NCI-H2196 (cell line): ENCODE measurements around the gene TMEM151A.
A peak's percentile ranks its signal among the peaks of the same experiment; 100 is the strongest.

Experiments used
- DNase-seq: peaks from one replicate; lab custom pipeline; 2025; ENCODE audit not compliant: unreplicated experiment; lab: John Stamatoyannopoulos, UW

The TMEM151A gene

DNA sequence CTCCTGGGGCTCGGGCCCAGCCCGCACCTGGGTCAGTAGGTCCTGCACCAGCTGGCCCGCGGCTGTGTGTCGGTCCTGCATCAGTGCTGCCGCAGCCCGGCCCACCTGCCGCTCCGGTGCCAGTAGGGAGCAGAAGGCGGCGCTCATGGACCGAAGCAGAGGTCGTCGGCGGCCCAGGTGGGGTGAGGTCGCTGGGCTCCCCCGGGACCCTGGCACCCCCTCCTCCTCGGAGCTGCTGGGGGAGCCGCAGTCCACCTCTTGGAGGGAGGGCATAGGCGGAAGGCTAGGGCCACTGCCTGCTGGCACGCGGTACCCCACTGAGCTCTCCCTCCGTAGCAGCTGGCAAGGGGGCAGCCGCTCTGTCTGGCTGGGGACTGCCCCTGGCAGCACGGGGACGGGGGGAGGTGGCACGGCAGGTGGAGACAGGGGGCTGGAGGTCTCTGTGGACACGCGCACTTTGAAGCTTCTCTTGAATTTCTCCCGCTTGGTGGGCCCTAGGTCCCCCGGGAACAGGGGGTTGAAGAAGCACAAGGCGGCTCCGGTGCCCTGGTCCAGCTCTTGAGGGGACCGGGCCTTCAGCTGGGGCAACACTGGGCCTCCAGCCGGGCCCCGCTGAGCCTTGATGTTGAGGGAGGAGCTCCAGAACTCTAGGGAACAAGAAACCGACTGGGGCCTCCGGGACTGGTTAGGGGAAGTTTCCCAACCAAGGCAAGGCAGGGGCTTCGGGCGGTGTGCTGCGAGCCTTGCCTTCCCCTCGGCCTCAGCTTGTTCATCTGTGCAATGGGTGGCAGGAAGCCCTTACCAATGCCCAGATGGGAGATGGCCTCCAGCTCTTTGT lies 43.1 kb downstream of the TMEM151A start:
- no peak for DNase-seq

- no peak for DNase-seq
Observed at GRCh38 chr11:66335531-66336233, 44.0 kb downstream of the TMEM151A start.

DNA sequence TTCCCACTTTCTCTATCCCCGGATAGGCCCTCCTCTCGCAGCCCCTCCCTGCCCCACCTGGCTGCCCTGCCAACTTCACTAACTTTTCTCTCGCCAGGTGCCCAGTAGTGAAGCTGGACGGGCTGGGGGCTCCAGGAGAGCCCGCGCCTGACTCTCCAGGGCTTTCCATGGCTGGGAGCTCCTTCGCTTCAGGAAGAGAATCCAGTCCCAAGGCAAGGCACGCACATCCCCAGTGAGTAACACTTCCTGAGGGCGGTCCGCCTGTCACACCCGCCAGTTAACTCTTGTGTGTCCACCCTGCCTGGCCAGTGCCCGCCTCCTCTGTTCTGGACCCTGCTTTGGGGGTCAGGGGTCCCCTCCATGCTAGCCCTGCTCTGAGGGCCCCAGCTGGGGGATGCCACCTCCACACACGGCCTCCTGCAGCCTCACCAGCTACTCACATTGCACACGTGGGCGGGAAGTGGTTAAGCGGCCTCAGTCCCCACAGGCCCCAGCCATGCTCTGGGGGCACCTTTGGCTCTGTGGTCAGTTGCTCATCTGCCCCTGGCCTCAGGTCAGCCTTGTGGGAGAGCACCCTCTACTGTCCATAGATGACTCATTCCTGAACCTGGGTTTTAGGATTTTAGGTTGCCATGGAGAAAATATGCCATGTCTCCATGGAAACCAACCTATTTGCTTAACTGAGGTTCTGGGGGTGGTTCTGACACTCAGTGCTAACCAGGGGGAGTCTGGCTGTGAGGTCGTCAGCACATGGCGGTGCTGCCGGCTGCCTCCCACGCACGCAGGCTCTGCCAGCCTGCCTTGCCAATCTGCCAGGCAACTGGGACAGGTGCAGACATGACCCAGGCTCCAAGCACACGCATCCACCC lies 44.8 kb downstream of the TMEM151A start, which contains the start of gene RIN1:
Gene RIN1, minus strand, starts transcription at position 201 of the 869 bp plus-strand sequence. Its CDS starts 32 bp downstream, at position 169.
- peak; percentile 88 for DNase-seq

DNA sequence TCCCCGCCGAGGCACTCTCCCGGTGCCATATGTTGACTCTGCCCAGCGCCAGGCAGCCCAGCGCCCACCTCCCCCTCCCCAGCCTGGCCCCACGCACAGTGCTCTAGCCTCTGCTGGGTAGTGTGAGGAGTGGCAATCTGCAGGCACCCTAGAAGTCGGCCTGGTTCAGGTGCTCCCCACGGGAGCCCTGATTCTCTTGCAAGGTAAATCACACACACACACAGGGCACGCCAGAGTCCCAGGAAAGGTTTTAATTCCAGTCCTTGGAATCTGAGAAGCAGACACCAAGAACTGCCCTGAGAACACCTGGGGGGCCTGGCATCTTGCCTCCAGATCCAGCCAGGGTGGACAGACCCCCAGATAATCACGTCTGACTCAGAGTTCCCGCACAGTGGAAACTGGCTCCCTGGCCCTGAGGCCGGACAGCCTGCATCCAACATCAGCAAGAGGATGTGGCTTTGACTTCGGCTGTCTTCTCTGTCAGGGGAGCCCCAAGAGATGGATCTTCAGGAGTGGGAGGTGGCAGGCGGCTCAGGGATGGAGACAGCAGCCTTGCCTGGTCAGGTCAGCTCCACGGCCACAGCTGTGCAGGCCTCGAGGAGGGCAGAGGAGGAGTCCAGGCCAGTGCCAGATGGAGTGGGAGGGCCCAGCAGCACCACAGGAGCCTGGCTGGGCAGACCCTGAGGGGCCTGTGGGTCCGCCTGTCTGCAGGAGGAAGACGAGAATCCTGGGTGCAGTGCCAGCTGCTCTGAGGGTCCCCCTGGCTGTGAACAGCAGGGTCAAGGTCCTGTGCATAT lies 45.6 kb downstream of the TMEM151A start:
- DNase-seq = no peak

- DNase-seq = no peak
Observed at GRCh38 chr11:66338276-66339161, 46.8 kb downstream of the TMEM151A start.

DNA sequence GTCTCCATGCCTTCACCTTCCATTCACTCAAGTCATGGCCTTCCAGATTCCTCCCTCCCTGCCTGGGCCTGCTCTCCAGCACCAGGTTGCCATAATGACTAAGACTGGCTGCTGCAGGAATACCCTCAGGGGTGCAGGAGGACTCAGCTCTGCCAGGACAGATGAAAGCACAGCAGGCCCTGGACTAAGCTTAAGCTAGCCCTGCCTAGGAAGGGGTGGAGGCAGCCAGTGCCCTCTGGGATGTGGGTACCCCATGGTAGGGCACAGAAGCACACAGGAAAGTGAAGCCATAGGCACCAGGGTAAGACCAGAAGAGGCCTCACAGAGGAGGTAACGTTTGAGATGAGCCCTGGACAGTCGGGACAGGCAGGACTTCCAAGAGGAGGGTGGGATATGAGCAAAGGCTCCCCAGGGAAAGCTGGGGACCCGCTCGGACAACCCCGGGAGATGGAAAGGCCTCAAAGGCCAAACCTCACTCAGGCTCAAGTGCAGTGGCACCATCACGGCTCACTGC lies 47.5 kb downstream of the TMEM151A start:
- no peak for DNase-seq

DNA sequence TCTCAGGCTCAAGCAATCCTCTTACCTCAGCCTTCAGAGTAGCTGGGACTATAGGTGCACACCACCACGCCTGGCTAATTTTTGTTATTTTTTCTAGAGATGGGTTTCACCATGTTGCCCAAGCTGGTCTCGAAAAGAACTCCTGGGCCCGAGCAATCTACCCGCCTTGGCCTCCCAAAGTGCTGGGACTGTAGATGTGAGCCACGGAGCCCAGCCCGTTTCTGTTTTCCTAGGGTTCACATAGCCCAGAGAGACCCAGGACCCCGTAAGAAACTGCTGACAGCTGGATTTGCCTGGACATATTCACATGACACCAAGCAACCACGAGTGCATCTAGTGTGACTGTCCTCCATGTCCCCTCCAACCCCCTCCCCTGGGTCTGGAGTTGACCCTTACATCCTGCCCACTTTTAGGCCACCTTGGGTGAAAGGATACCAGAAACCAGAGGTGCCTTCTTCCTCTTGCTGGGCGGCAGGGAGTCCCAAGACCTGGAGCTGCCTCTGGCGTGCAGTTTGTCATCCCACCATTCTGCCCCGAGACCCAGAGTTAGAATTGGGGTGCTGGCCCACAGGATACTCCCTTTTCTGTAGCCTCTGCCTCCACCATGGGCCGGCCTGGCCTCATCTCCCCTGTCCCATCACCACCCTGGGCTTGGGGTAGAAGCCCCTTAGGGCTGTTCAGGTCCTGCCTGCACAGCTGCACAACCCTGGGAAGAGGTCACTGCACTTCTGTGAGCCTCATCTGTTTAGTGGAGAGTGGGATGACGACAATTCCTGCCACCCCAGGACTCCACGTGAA lies 48.2 kb downstream of the TMEM151A start:
- DNase-seq = no peak

- no peak for DNase-seq
Observed at GRCh38 chr11:66340596-66341501, 49.2 kb downstream of the TMEM151A start.

GRCh38 chr11:66341502-66342126 lies 49.9 kb downstream of the TMEM151A start:
- no peak for DNase-seq

- no peak for DNase-seq
Observed at GRCh38 chr11:66343176-66343575, 51.5 kb downstream of the TMEM151A start.

GRCh38 chr11:66344550-66345315 lies 53.0 kb downstream of the TMEM151A start, which contains the start of gene BRMS1:
Gene BRMS1 (minus strand): TSS chr11:66345104. CDS start chr11:66342234, 2,870 bp downstream.
- DNase-seq = peak; percentile 96

GRCh38 chr11:66345316-66345649 lies 53.6 kb downstream of the TMEM151A start:
- no peak for DNase-seq
